GM19328 (cell line): ENCODE results near the gene TGM2.
"Not testable (repeated sequence)": the region's sequence is repeated elsewhere in the genome, so short reads cannot be mapped to it uniquely, and the experiment has no call there.

Experiments
- ATAC-seq: cut with Tn5 transposase; IDR thresholded peaks from one replicate; pipeline ENCODE4 v1.9.1; 2021; ENCODE audit warnings: mild to moderate bottlenecking, moderate library complexity; ENCODE audit not compliant: unreplicated experiment

The TGM2 gene

DNA sequence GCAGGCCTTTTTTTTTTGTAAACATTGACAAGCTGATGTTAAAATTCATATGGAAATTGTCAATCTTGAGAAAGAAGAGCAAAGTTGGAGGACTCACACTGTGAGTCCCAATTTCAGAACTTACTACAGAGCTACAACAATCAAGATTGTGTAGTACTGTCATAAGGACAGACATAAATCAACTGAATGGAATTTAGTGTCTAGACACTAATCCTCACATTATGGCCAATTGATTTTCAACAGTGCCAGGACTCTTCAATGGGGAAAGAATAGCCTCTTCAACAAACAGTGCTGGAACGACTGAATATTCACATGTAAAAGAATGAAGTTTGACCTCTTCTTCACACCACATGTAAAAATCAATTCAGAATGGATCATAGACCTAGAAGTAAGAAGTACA is 60.8 kb downstream of the TGM2 start:
- no peak for ATAC-seq

DNA sequence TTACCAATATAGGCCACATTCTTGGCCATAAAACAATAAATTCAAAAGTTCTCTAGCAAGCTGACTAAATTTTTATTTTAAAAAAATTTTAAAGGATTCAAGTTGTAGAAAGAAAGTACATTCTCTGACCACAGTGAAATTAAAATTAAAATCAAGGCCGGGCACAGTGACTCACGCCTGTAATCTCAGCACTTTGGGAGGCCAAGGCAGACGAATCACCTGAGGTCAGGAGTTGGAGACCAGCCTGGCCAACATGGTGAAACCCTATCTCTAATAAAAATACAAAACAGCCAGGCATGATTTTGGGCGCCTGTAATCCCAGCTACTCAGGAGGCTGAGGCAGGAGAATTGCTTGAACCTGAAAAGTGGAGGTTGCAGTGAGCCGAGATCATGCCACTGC is 62.9 kb downstream of the TGM2 start:
- ATAC-seq = not testable (repeated sequence)

DNA sequence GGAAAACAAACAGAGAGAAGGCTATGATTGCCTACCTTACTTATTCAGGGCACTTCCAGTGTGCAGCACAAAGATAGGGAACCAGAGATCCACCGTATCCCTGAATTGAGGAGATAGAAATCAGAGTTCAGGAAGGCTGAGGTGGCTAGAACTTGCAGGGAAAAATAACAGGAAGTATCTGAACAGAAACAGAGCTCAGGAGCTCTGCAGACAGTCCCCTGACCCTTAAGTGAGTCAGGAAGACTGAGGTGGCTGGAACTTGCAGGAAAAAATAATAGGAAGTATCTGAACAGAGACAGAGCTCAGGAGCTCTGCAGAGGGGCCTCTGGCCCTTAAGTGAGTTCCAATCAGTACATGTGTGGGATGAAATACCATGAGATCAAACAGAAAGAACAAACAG is 66.1 kb downstream of the TGM2 start:
- no peak for ATAC-seq

DNA sequence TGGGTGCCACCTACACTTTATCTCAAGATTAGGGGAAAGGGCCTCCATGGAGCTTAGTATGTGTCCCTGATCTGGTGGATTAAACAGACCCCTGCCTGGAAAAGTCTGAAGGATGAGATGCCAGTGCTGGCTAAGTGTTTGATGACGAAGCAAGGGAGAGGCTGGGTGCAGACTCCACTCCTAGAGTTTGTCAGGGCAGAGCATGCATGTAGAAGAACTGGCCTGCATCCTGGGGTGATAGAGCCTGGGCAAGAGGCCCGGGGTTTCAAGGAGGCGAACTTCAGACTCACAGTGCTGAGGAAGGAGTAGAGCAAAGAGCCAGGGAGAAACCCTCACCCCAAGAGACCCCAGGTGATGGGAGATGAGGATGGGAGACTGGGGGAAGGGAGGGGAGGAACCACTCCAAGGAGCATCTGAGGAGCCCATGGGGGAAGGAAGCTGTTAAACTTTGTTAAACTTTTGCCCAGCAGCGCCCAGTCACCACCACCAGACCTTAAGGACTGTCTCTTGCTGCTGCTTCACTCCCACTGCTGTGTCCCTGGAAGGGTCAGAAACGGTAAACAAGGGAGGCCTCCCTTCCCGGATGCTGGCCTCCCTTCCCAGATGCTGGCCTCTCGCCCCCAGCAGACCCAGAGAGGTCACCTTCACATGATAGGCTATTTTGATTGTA is 69.9 kb downstream of the TGM2 start:
- ATAC-seq = no peak

DNA sequence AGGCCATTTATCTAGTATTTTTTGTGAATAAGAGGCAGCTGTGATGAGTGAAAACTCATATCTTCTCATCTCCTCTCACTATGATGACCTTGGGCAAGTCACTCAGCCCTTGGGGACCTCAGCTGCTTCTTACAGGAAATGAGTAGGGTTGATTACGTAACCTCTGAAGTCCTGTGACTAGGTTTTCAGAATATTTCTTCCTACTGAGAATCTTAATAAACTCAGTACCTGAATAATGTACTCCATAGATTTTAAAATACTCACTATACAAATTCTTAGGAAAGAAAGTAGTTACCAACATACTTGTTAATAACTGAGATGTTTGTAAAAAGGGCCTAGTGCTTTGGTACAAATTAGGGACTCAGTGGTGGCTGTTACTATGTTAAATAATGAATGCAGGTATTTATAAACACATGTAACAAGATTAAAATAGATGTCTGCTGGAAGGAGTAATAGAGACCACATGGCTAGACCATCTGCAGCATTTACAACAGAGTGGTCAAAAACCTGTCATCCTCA is 70.6 kb downstream of the TGM2 start:
- no peak for ATAC-seq

DNA sequence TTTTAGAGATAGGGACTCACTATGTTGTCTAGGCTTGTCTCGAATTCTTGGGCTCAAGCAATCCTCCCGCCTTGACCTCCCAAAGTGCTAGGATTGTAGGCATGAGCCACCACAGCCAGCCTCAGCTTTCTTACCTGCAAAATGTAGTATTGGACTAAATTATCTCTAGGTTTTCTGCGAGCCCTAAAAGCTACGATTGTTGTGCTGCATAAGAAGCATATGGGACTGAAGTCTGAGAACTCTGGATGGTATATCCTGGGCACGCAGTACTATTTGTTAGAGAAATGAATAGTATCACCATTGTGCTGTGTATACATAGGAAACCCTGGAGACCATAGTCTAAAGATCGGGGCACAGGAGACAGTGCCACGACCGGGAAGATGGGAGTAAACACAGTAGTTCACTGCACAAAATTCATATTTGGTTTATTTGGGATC is 71.4 kb downstream of the TGM2 start:
- no peak for ATAC-seq

DNA sequence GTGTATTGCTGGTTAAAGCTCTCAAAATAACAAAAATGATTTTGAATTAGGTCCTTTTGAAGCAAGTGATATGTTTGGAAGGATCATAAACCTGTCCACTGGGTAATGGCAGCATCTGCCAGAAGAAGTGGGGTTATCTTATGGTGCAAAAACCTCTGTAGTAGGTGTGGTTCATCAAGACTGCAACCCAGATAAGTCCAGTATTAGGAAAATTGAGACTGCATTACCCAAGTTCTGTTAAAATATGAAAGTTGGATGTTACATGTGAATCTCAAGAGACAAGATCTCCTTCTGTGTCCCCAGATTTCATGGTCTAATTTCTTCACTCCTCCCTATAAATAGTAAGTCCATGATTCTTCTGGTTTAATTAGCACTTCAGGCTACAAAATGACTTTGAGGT is 72.2 kb downstream of the TGM2 start:
- ATAC-seq = no peak

DNA sequence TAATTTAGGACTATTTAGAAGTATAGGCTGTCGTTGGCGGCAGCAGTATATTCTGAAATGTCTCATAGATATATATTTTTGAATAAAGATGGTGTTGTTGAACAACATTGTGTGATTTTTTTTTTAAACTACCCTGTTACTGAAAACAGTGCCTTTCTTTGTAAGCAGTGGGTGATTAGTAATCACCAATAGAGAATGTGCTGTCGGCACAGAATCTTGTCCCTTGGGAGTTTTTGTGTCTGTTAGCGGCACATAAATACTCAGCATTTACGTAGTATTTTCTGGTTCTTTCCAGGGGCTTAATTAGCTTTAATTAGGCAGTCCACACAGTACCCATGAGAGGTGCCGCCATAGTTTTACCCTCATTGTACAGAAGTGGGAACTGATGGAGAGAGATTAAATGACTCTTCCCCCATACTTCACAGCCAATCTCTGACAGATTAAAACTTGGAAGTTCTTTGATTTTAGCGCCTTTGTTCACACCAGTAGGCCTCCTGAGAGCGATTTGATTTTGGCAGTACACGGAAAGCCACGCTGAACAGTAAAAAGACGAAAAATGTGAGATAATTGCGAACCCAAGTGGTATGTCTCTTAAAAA is 72.7 kb downstream of the TGM2 start:
- no peak for ATAC-seq

DNA sequence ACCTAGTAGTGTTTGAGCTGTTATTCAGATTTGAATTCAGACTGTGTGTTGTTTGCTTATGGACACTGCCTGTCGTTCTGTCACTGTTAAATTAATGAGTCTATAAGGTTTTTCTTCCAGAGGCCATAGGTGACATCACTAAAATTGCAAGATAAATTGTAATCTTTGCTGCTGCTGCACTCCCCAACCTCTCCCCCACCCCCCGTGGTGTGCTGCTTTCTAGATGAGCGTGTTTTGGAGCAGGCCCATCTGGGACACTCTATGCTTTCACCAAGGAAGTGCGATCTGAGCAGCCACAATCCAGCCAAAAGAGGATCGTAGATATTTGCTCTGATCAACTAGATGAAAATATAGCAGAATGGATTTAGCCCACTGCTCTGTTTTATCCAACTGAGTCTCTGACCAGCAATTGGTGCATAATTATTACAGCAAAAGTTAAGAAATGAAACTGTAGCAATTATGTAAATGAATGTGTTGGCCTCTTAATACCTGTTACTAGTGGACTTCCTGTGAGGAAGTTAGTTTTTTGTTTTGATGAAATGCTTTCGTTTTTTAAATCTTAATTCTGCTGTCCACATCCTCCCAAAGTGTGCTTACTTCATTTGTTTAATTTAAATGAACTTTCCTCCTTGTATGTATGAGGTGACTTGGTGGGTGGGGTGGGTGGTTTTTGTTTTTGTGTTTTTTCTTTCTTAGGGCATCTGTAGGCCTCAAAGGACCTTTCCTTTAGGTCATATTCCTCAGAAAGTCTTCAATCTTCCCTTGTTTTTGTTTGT is 73.4 kb downstream of the TGM2 start:
- no peak for ATAC-seq

DNA sequence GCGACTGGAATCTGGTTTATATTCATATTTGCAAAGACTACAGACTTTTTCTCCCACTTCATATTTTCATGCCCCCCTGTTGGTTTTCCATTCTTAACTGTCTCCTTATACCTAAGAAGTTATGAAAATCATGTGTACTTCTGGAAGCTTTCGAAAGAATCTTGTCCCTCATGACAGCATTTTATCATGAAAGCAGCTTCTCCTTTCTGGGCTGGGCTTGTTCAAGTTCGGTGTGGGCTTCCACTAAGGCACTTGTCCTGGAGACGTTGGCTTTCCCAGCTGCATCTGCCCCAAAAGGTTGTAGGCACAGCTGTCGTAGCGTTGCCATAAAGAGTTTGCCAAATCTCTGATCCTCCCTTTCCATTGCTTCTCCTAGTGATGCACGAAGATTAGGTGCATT is 75.0 kb downstream of the TGM2 start:
- ATAC-seq = no peak

DNA sequence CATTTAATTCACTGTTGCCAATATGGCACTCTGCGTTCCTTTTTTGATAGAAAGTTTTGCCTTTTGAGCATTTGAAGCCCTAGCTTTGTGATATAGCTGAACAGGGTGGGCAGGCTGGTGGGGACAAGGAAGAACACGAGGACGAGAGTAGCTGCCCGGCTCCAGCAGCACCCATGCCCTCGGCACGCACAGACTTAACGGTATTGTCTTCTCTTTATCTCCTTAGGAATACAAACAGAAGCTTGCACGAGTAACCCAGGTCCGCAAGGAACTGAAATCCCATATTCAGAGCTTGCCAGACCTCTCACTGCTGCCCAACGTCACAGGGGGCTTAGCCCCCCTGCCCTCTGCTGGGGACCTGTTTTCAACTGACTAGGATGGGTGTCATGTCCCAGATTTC is 75.6 kb downstream of the TGM2 start:
- no peak for ATAC-seq

DNA sequence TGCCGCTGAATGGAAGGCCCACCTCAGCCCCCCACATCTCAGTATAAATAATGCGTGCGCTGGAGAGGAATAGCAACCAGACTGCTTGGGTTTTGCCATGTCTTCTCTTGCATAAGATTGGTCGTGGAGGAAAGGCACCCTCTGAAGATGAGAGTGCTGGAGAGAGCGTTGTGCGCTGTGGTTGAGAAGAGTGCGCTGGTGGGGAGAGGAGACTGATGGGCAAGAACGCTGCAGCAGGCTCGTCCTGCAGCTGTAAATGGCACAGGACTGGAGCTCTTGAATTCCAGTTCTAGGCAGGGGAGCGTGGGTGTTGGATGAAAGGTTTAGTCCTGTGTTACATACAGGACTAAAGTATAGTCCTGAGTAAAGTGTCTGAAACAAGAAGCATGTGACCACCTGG is 80.0 kb downstream of the TGM2 start:
- no peak for ATAC-seq

DNA sequence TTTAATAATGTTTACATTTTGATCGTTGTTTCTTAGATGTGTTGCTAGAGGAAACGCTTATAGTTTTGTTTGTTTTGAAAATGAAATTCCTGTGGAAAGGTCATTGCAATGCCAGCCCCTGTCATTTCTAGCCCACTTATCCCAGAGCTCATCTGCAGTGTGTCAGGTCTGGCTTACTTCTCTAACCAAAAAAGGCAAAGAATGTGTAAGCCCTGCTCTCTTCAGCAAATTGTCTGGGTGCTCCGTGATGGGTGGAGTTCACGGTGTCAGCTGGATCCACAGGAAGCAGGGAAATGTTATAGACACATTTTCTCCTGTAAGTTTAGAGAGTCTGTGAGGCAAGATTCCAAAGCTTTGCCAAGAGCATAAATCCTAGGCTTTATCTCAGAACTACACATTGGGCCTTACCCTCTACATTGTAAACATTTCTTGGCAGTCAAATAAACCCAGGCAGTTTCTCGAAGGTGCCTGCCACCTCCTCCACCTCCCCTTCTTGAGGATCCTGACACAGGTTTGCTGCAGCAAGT is 80.6 kb downstream of the TGM2 start:
- no peak for ATAC-seq

DNA sequence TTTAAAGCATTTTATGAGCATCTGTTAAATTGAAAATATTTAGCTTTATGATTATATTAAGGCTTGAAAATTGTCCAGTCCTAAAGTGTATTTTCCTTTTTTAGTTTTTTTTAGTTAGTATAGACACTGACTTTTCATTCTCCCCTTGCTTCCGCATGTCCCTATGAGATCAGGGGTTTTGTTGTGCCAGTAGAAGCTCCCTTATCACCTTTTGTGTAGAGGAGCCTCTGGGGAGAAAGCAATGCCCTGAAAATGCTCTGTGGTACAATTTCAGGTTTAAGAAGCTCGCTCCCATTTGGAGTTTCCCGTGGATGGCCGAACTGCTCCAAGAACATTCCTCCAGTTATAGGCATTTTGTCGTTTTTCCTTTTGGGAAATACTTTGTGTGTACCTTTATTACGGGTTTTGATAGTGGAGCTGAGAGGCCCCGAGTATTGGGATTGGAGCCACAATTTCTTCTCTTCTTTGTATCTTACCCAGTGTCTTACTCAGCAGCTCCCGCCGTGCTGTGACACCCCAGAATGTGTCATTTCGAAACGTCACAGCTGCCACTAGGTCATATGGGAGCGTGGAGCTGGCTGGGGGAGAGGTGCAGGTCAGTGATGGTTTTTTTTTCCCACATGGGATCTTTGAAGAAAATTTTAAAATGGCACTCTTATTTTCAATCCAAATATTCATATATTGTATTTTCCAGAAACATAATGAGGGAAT is 81.6 kb downstream of the TGM2 start:
- ATAC-seq = no peak

DNA sequence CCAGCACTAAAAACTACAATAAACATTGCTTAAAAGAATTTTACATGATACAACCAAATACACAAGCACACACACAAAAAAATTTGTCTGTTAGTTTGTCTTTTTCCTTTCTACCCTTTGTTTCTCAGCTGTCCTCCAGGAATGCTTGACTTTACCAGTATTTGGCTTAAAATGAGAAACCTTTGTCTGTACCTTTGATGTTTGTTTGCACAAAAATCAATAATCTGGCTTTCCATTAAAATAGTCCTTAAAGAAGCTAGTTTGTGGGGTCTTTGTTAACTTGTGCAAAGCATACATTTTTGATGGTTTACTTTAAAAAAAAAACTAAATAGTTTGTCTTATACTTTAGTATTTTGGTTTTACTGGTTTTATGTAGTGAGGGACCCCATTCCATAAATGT is 82.2 kb downstream of the TGM2 start:
- ATAC-seq = no peak

DNA sequence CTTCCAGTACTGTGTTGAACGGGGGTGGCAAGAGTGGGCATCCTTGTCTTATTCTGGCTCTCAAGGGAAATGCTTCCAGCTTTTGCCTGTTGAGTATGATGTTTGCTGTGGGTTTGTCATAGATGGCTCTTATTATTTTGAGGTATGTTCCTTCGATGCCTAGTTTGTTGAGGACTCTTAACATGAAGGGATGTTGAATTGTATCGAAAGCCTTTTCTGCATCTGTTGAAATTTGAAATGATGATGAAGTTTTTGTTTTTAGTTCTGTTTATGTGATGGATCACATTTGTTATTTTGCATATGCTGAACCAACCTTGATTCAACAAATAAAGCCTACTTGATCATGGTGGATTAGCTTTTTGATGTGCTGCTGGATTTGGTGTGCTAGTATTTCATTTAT is 83.5 kb downstream of the TGM2 start:
- ATAC-seq = no peak

DNA sequence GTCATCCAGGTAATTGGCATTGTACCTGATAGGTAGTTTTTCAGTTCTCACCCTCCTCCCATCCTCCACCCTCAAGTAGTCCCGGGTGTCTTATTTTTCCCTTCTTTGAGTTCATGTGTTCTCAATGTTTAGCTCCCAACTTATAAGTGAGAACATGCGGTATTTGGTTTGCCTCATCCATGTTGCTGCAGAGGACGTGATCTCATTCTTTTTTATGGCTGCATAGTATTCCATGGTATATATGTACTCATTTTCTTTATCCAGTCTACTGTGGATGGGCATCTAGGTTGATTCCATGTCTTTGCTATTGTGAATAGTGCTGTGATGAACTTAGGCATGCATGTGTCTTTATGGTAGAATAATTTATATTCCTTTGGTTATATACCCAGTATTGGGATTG is 85.7 kb downstream of the TGM2 start:
- no peak for ATAC-seq

DNA sequence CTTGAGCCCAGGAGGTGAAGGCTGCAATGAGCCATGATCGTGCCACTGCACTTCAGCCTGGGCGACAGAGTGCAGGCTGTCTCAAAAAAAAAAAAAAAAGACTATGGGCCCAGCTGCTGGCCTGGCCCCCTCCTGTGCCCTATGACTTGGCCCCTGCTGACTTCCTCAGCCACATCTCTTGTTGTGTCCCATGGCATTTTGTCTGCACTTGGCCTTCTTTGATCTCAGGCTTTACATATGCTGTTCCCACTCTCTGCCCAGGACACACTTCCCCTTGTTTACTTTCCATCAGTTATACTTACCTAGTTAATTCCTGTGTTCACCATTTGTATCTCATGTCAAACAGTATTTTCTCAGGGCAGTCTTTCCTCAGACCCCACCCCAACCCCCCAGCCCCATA is 87.0 kb downstream of the TGM2 start:
- ATAC-seq = no peak
